Left ventricle myocardium inferior (tissue), 1 donor: ENCODE measurements around the gene MED15. TPM values are rescaled to one million over a fixed set of nuclear protein-coding genes. Genes with fewer than 3 reads are reported as not detected.

Experiments
- DNase-seq: peaks from one replicate; pipeline ENCODE4 v3.0.0-alpha.2; 2020
- H3K27ac ChIP-seq: fragments of 200-600 bp; replicated peaks from 2 replicates; pipeline ENCODE4 v1.8.0; 2021
- H3K27me3 ChIP-seq: fragments of 200-600 bp; 2 replicates; pipeline ENCODE4 v1.8.0; 2021; ENCODE audit warnings: low read depth
- H3K36me3 ChIP-seq: fragments of 200-600 bp; 2 replicates; pipeline ENCODE4 v1.8.0; 2021
- H3K4me1 ChIP-seq: fragments of 200-600 bp; 2 replicates; pipeline ENCODE4 v1.8.0; 2021
- H3K4me3 ChIP-seq: fragments of 200-600 bp; 2 replicates; pipeline ENCODE4 v1.8.0; 2021; ENCODE audit warnings: mild to moderate bottlenecking, moderate library complexity
- H3K9me3 ChIP-seq: fragments of 200-600 bp; replicated peaks from 2 replicates; pipeline ENCODE4 v1.8.0; 2021
- CTCF ChIP-seq: fragments of 200-600 bp; IDR thresholded peaks from 2 replicates; pipeline ENCODE4 v1.8.0; 2021; ENCODE audit warnings: antibody characterized with exemption, mild to moderate bottlenecking, borderline replicate concordance
- intact Hi-C: fragments of 100-400 bp; cut with micrococcal nuclease; formaldehyde crosslinking; loops from one replicate; pipeline ENCODE4 v1.11.0; 2022
- total RNA-seq: library from RNA; stranded (reverse); fragmentation: NEBNext Ultra II Directional; extraction: Animal tissue kit (Norgen Biotek cat#: 25700); gene quantifications from one replicate; pipeline ENCODE4 v1.2.1, GENCODE V29; 2021
- donor health status: DM: no; HTN: yes; CAD: no; lungs with severe emphysema.

Gene MED15
- total RNA-seq, 1 donor from 2014 or later = 40.3 TPM

- Histone ChIP-seq H3K4me3 (no peak overlapping the region), H3K9me3 (no peaks in the 10 kb centered on the region), H3K4me1 (peaks cover 34% of the 10 kb centered on the region), H3K27ac (no peak overlapping the region), H3K27me3 (no peaks in the 10 kb centered on the region), H3K36me3 (peaks cover 71% of the 10 kb centered on the region)
- no peak for DNase-seq
- TF ChIP-seq CTCF = no peak
- intact Hi-C loops = no loop called here
Observed at GRCh38 chr22:20561882-20562281, 54.5 kb downstream of the MED15 start.

GRCh38 chr22:20562607-20563465 lies 55.4 kb downstream of the MED15 start:
- Histone ChIP-seq H3K4me3 (no peak overlapping the region), H3K36me3 (peaks cover 81% of the 10 kb centered on the region), H3K27ac (no peak overlapping the region), H3K4me1 (peaks cover 34% of the 10 kb centered on the region), H3K27me3 (no peaks in the 10 kb centered on the region), H3K9me3 (no peaks in the 10 kb centered on the region)
- no peak for DNase-seq
- intact Hi-C loops = no loop called here
- no peak for TF ChIP-seq CTCF

- DNase-seq = no peak
- no peaks in the 10 kb centered on the region for H3K9me3 ChIP-seq
- no peak overlapping the region for H3K27ac ChIP-seq
- H3K4me1 ChIP-seq = peaks cover 34% of the 10 kb centered on the region
- peaks cover 84% of the 10 kb centered on the region for H3K36me3 ChIP-seq
- intact Hi-C loops = no loop called here
- no peak overlapping the region for H3K4me3 ChIP-seq
- TF ChIP-seq CTCF = no peak
- H3K27me3 ChIP-seq = no peaks in the 10 kb centered on the region
Observed at GRCh38 chr22:20563466-20563906, 56.1 kb downstream of the MED15 start.

GRCh38 chr22:20563941-20564371 lies 56.5 kb downstream of the MED15 start:
- no peak overlapping the region for H3K4me3 ChIP-seq
- H3K27me3 ChIP-seq = no peaks in the 10 kb centered on the region

GRCh38 chr22:20565079-20565734 lies 57.8 kb downstream of the MED15 start:
- no peak for TF ChIP-seq CTCF
- H3K9me3 ChIP-seq = no peaks in the 10 kb centered on the region
- peaks cover 46% of the 10 kb centered on the region for H3K4me1 ChIP-seq
- H3K27ac ChIP-seq = no peak overlapping the region
- H3K36me3 ChIP-seq = peaks cover 74% of the 10 kb centered on the region
- H3K4me3 ChIP-seq = no peak overlapping the region
- DNase-seq = no peak
- H3K27me3 ChIP-seq = no peaks in the 10 kb centered on the region
- intact Hi-C loops = no loop called here

More at GRCh38 chr22:20563941-20564371, 56.5 kb downstream of the MED15 start:
- H3K27ac ChIP-seq = no peak overlapping the region
- no peak for DNase-seq
- intact Hi-C loops = no loop called here
- H3K4me1 ChIP-seq = peaks cover 38% of the 10 kb centered on the region
- no peak for TF ChIP-seq CTCF
- H3K36me3 ChIP-seq = peaks cover 84% of the 10 kb centered on the region
- no peaks in the 10 kb centered on the region for H3K9me3 ChIP-seq
